Measurements from ENCODE around the gene C6orf132. TPM values are rescaled to one million over a fixed set of nuclear protein-coding genes. Genes with fewer than 3 reads are reported as not detected.
A peak's percentile ranks its signal among the peaks of the same experiment; 100 is the strongest.
"Not testable (repeated sequence)": the region's sequence is repeated elsewhere in the genome, so short reads cannot be mapped to it uniquely, and the experiment has no call there.

C6orf132 gene
- total RNA-seq, 1 experiment from 2014 or later = not detected

DNA sequence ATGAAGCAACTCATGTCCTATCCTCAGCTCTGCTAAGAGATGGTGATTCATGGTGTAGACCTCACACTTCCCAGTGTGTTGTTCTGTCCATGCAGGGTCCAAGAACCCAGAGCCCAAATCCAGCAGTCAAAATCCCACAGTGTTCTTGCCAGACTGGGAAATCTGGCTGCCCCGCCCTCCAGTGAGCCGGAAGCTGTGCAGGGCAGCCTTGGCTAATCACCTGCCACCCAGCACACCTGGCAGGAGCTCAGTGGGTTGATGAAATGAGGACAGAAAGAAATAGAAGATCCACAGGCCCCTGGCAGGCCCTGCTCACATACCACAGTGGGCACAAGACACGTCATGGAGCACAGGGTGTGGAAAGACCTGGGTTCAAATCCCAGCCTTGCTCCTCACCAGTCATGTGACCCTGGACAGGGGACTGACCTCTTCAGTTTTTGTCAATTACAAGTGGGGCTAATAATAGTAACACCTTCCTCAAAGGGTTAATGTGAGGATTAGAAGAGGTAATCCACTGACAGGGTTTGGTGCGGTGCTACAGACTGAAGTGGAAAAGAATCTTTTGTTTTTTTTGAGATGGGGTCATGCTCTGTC lies 17.1 kb upstream of the C6orf132 start:
- DNase-seq (ENCODE audit: low read depth) = no peak

DNA sequence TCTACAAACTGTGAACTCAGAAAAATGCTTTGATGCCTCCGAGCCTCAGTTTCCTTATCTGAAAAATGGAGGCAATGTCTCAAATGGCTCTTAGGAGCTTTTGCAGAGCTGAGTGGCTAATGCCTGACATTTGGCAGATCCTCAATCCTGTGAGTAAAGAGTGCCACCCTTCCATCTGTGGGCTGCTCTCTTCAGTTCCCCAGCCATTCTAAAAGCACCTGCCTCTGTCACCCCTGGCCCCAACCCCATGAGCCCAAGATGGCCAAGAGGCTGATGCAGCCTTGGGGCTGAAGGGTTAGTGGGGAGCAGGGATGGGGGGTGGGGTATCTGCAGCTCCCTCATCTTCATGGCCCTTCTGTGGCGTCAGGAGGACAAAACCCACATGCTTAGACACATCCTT lies 16.2 kb upstream of the C6orf132 start:
- no peak for DNase-seq (ENCODE audit: low read depth)

DNA sequence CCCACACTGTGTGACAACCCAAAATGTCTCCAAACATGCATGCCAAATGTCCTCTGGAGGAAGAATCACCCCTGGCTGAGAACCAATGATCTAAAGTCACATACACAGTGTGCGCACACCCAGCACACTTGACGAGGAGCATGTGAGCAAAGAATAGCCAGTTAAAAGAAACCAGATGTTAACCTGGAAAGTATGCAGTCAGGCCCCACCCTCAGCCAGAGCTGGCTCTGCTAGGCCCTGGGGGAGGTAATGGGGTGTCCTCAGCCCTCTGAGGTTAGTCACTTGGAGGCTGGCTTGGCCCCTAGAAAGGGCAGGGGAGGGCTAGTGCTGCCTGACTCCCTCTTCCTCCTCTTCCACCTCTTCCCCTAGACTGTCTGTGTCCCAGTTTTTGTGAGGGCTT lies 15.6 kb upstream of the C6orf132 start:
- DNase-seq (ENCODE audit: low read depth) = peak; percentile 41

DNA sequence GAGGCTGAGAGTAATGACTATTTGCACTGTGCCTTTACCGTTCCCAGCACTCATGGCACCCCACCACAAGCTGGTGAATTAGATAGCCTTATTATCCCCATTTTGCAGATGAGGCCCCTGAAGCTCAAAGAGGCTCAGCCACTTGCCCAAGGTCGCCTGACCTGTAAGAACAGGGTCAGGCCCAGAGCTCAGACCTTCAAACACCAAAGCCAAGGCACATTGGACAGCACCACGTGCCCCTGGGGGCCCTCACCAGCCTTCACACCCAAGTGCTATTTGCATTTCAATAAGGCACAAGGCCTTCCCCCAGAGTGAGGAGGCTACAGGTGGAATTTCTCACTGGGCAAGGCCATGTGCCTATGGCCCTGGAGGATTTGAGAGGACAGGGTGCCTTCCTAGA lies 14.2 kb upstream of the C6orf132 start:
- DNase-seq (ENCODE audit: low read depth) = no peak

DNA sequence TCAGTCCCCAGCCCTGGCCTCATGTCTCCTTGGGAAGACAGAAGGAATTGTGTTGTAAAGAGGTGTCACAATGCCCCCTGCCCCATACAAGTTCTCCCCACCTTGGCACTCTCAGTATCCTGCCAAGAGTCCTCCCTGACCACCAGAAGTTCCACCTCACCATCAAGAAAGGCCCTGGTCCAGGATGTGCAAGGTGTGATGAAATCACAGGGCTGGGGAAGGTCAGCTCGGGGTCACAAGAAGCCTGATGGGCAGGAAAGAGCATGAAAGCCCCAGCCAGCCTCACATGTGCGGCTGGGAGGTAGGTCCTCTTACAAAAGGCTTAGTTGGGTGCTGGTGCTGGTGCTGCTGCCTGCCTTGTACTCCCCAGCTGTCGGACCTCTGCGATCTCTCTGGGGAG lies 12.9 kb upstream of the C6orf132 start:
- no peak for DNase-seq (ENCODE audit: low read depth)

DNA sequence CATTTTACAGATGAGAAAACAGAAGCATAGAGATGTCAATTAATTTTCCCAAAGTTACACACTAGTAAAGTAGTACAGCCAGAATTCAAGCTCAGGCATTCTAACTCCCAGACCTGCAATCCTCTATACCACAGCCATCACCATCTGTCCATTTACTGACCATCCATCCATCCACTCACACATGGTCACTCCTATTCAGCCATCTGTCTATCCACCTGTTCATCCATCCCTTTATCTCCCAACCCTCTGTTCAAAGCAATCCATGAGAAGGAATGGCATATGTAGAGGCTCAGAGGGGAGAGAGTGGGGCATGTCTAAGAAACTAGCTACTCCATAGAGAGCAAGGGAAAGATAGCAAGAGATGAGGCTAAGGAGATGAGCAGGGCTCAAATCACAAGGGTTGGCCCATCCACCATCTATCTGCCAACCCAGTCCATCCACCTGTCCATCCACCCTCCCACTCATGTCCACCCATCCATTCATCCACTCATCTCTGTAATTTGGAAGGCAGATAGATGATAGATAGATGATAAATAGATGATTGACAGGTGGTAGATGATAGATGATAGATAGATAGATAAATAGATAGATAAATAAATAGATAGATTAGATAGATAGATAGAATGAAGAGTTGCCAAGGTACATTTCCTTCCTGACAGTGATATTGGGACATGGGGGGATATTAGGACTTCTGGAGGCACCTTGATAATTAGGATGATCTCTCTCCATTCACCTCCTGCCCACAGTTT lies 12.2 kb upstream of the C6orf132 start:
- DNase-seq (ENCODE audit: low read depth) = no peak

DNA sequence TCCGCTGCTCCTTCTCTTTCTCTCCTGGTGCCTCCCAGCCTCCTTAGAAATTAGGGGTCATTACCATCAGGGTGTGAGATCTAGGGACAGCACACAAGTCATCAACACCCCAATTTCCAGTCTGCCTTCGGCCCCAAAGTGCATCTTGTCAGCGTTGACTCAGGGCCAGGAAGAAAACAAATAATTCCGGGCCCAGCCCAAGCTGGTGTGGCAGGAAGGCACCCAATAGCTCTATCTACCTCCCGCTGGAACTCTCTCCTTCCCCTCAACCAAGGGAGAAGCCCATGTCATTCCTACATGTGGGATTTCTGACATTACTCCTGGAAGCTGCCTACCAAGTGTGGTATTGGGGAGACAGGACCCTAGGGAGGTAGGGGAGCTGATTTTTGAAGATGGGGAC lies 11.5 kb upstream of the C6orf132 start:
- DNase-seq (ENCODE audit: low read depth) = no peak

DNA sequence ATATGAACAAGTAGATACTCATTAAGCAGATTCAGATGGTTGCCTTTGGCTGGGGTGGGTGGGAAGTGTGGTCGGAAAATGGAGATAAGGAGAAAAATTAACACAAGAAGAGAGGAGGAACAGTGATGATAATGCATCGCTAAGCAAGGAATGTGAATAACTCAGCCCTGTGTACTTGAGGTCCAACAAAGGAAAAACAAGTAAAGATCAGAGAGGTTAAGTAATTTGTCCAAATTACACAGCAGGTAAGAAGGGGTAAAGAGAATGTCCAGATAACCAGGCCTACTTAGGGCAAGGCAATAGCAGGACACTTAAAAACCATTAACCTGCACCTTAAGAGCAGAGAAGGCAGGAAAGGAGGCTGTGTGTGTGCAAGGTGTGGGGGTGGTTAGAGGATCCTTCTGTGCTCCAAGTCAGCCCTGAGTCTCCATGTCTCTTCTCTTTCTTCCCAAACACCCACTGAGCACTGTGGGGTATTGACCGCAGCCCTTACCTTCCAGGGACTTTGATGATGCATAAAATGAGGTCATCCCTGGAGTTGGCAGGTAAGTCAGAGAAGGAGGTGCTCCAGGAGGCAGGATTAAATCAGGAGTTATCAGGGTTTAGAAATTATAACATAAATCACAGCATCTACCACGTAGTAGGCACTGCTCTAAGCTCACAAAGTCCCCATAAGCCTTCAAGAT lies 10.3 kb upstream of the C6orf132 start:
- not testable (repeated sequence) for DNase-seq (ENCODE audit: low read depth)

DNA sequence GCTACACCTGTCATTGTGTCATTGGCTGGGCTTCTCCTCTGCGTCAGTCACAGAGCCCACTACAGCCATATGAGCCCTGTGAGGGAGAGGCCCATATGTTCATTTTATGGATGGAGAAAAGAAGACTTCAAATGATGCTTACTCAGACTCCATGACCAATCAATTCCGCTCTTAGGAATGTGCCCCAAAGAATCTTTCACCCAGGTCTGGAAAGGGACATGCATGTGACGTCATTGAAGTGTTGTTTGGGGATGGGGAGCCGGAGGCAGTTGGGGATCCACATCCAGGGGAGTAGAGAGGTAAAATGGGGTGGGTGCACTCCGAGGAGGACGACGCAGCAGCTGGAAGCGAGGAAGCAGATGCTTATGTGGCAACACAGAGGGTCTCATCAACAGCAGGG lies 9.6 kb upstream of the C6orf132 start:
- peak; percentile 17 for DNase-seq (ENCODE audit: low read depth)

DNA sequence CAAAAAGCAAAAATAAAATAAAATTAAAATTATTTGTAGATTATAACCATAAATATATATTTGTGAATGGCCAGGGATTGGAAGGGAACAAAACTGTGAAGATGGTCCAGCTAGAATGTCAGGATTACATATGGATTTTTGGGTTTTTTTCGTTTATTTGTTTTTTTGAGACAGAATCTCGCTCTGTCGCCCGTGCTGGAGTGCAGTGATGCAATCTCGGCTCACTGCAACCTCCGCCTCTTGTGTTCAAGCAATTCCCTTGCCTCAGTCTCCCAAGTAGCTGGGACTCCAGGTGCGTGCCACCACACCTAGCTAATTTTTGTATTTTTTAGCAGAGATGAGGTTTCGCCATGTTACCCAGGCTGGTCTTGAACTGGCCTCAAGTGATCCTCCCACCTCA lies 7.8 kb upstream of the C6orf132 start:
- no peak for DNase-seq (ENCODE audit: low read depth)

DNA sequence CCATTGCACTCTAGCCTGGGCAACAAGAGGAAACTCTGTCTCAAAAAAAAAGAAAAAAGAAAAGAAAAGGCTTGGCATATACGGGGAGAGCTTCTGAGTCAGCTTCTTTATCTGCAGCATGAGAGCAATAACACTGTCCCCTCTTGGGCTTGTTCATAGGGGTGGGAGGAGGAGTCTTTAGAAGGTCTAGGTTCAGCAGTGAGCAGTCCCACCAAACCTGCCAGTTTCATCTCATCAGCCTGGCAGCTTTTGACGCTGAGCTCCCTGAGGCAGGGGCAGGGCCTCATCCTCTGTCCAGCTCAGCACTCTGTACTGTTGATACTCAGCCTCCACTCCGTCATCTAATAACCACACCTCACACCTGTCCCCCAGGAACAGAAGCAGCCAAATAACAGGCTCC lies 5.6 kb upstream of the C6orf132 start:
- no peak for DNase-seq (ENCODE audit: low read depth)

DNA sequence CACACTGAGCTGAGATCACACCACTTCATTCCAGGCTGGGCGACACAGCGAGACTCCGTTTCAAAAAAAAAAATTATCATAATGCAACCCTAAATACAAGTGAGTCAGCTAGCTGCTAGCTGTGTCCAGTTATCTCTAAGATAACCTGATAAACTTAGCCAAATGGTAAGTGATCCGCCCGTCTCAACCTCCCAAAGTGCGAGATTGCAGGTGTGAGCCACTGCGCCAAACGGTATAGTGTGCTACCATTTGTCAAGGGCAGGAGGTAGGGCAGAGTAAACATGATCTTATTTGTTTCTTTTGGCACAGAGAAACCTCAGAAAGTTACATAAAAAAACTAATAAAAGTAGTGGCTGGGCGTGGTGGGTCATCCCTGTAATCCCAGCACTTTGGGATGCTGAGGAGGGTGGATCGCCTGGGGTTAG lies 4.7 kb upstream of the C6orf132 start:
- no peak for DNase-seq (ENCODE audit: low read depth)

DNA sequence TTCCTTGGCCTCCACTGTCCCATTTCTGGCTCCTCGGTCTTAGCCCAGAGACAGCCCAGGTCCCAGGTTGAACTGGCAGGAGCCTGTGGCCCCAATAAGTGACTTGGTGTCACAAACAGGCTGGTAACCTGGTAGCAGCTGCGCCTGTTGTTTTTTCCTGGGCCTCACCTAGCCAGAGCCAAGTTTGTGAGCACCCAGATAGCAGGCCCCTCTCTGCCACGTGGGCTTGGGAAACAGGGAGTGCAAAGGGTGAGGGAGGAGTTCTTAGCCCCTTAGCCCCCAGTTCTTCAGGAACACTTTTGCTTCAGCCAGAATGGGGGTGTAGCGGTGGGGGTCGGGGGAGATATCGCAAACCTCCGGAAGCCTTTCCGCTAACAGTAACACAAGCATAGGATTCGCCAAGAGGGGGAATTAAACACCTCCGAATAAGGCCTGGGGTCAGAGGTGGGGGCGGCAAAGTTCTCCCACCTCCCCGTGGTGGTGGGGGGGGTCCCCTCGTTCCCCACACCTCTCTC lies 760 bp downstream of the C6orf132 start:
- DNase-seq (ENCODE audit: low read depth) = no peak

DNA sequence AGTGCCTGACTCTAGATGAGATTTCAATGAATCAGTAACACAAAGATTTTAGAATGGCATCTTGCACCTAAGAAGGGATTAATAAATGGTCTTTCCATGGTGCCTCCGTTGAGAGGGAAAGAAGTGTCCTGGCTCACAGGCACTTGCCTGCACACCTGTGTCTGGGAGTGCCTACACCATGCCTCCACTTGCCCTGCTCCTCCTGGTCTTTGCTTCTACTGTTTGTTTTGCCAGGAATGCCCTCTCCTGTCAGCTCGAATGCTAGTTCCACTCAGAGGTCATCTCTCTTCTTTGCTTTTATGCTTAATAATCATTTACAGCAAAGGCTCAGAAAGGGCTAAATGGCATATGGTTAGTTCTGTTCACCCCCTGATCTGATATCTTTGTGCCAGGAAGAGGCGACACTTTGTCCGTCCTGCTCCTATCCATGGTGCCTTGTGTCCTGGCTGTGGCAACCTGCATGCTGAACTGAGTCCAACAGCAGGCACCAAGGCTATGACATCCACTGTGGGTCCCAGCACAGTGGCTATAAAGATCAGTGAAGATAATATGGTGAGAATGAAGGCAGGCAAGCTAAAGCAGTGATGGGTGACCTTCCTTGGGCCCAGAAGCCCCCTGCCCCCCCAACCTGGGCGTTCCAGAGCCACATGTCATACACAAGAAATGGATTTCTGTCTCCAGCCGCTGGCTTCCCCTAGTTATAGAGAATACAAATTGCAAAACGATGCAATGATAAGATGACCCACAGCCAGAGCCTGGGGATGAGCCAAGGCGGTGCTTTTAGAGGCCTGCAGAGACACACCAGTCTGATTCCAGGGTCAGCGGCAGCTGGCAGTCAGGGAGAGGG lies 1.4 kb downstream of the C6orf132 start:
- DNase-seq (ENCODE audit: low read depth) = no peak

DNA sequence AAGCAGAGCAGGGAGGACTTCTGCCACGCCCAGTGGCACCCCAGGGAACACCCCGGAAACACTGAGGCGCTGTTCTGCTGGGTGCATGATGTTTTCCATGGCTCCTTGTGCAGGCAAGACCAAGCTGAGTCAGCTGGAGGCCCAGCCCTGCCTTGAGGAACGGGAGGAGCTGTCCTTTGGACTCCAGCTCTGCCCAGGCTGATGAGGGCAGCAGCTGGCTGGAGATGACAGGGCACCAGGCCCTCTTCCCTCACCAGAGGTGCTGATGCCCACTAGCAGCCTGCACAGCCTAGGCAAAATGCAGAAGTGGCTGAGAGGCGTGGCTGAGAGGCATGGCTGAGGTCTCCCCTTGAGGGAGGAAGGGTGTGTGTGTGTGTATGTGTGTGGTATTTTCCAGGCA lies 2.4 kb downstream of the C6orf132 start:
- peak; percentile 16 for DNase-seq (ENCODE audit: low read depth)

DNA sequence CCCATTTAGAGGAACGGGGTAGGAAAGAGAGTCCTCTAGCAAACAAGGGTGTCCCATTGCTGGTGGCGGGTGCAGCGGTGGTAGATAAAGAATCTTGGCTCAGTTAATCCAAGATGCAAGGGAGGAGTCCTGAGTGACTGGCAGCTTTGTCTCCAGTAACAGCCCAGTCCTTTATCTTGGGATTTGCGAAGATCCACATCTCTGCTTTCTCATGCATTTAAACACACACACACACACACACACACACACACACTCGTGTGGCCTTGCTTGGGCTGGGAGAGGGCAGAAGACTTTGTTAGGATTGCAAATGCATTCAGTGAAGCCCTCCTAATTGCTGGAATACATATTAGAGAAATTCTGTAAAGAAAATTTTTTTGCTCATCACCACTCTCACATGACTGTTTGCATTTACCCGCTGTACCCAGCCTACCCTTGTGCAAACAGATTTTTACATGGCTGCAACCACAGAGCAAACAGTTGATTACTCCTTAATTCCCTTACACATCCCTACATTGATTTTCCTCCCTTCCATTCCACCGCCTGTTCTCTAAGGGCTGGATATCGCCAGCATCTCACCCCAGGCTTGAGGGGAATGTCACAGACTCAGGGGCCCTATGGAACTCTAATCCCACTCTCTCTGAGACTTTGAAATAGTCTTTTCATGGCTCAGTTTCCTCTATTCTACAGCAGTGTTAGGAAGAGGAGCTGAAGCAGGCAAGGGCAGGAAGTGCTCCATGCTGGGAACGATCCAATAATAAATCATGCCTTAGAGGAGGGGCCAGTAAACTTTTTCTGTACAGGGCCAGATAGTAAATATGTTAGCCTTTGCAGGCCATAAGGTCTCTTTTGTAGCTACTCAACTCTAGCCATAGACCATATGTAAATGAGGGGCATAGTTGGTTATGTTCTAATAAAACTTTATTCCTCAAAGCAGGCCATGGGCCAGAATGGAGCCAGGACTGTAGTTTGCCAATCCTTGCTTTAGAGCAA lies 3.5 kb downstream of the C6orf132 start:
- DNase-seq (ENCODE audit: low read depth) = no peak

DNA sequence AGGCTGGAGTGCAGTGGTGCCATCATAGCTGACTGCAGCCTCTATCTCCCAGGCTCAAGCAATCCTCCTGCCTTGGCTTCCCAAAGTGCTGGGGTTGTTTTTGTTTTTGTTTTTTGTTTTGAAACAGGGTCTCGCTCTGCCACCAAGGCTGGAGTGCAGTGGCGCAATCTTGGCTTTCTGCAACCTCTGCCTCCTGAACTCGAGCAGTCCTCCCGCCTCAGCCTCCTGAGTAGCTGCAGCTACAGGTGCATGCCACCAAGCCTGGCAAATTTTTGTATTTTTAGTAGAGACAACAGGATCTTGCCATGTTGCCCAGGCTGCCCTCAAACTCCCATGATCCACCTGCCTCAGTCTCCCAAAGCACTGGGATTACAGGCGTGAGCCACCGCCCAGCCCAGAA lies 4.2 kb downstream of the C6orf132 start:
- no peak for DNase-seq (ENCODE audit: low read depth)

DNA sequence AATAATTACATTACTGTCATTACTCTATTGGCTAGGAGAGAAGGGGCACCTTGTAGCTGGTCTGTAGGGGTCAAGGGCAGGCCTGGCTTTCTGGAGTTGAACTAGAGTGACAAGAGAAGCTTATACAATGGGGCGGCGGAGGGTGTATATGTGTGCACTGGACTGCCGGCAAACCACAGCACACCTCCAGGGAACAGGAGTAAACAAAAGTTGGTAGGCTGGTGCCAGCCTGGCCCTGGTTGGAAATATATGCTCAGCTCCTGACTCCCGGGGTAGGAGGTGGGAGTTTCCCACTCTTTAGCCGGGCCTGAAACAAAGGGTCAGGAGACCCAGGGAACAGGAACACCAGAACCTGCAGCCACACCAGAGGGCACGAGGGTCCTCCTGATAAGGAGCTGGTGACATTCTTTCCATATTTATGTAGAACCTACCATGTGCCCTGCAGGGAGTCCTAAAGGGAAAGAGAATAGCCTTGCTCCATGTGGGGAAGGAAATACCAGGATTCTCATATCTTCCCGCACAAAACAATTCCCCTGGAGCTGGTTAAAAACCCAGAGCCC lies 5.1 kb downstream of the C6orf132 start:
- no peak for DNase-seq (ENCODE audit: low read depth)

DNA sequence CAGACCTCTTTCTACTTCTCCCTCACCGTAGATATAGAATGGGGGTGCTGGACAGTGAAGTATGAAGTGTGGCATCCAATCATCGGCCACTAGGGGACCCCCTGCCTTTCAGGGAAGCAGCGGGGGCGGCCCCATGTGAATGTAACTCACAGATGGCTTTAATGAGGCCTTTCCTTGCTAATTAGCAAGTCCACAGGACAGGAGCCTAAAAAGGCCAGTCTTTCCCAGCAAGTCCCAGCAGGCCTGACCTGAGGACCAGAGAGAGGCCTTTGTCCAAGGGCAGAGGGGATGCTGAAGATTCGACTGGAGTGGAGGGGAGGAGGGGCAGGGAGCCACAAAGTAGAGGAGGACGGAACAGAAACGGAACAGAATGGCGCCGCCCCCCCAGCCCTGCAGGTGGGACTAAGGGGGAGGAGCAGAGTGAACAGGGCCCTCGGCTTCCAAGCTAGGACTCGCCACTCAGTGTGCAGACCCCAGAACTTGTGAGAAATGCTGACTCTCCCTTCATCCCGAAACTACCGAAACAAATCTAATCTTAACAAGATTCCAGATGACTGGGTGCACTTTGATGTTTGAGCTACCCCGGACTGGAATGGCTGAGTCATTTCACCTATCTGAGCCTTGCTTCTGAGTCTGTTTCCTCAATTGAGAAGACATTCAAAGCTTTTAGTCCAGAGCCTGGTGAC lies 5.8 kb downstream of the C6orf132 start:
- peak; percentile 53 for DNase-seq (ENCODE audit: low read depth)

DNA sequence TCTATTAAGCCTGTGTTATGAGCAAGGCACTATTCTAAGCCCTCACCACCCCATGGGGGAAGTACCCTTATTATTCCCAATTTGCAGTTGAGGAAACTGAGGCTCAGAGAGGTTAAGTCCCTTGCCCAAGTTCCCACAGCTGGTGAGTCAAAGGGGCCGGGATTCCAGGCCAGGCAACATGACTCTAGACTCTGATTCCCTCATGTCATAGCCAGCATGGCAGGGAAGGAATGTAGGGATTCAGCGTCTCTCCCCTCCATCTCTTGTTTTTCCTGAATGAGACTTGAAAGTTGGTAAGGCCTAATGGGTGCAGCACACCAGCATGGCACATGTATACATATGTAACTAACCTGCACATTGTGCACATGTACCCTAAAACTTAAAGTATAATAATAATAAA lies 6.7 kb downstream of the C6orf132 start:
- no peak for DNase-seq (ENCODE audit: low read depth)

Measured in RPMI7951 (cell line).